HG02938 (cell line): ENCODE data around the gene HTR2A.
A peak's percentile ranks its signal among the peaks of the same experiment; 100 is the strongest.

ENCODE experiments used
- ATAC-seq: cut with Tn5 transposase; IDR thresholded peaks from one replicate; pipeline ENCODE4 v1.9.1; 2021; ENCODE audit warnings: mild to moderate bottlenecking, moderate library complexity; ENCODE audit not compliant: unreplicated experiment

The HTR2A gene

DNA sequence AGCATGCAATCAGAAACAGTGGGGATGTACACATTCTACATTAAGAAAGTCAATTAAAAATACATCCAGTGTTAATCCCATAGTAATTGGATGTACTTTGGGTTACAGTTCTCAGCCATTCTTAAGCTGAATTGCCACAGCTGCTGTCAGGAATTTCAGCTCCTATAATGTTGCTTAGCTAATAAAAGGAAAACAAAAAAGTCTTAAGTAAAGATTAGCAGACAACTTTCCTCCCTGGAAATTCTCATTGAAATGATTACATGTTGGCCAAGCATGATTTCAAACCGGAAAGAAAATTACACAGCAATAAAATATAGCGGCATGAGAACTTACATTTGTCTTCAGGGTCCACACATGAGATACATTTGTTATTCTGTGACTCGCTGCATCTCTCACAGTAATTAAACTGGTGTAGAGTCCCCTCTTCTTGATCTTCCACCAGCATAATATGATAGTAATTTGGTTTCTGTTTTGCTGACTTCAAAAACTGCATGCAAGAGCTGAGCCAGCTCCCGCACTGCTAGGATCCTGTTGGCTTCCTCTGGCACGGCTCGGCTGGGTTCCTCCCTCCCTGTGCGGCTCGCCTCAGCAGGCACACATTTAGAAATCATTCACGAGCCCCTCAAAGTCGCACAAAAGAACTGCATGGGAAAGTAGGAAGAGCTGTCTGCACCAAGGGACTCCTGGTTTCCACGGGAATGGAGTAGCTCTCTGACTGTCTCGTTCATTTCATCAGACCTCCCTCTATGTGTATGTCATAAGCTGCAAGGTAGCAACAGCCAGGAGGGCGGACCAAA, at the start of gene HTR2A:
Gene HTR2A, minus strand, starts transcription at position 713 of the 797 bp plus-strand sequence. CDS start 1,147 bp downstream, outside the sequence.
- ATAC-seq: no peak

DNA sequence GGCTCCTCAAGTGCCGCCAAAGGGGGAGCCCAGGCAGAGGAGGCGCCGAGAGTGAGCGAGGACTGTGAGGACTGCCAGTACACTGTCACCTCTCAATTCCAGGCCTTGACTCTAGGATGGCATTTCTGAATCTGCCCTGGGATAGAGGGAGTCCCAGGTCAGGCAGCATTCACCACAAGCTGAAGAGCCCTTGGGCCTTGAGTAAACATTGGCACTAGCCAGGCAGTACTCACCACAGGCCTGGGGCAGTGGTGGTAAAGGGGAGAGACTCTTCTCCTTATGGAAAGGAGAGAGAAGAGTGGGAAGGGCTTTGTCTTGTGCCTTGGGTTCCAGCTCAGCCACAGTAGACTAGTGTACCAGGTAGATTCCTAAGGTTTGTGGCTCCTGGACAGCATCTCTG, 39.7 kb upstream of the HTR2A start:
- no peak for ATAC-seq

DNA sequence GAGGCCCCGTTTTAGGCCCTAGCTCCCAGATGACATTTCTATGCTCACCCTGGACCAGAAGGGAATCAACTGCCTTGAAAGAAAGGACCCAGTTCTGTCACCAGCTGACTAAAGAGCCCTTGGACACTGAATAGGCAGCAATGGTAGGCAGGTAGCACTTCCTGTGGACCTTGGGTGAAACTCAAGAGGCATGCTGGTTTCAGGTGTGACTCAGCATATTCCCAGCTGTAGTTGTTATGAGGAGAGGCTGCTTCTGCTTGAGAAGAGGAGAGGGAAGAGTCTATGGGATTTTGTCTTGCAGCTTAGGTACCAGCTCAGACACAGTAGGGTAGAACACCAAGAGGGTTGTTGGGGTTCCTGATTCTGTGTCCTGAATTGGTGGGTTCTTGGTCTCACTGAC, 37.9 kb upstream of the HTR2A start:
- no peak for ATAC-seq

- no peak for ATAC-seq
Observed at GRCh38 chr13:46926916-46927590, 30.2 kb upstream of the HTR2A start.

DNA sequence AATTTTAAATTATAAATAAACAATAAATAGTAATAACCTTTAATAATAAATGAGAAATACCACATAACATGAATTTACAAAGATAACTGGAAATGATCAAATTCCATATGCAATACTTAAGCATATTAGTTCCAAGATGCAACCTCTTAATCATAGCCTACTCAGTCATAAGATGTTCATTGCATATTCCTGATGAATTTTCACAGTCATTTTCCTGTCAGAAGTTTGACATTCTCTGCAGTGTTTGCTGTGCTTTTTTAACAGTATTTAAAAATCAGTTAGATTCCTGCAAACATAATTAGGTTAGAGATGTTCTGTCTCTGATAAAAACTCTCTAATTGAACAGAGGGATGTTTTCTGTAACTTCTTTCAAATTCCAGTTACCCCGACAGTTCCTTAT, 28.6 kb upstream of the HTR2A start:
- no peak for ATAC-seq

DNA sequence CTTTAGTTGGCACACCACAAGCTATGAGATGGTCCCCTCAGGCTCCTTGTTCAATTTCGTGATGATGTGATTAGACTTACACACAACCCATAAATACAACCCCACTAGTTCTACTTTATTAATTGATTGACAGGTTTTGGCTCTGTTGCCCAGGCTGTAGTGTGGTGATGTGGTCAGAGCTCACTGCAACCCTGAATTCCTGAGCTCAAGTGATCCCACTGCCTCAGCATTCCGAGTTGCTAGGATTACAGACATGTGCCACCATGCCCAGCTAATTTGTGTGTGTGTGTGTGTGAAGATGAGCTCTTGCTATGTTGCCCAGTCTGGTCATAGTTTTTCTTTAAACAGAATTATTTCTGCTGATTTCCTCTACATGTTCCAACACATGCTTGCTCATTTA, 17.5 kb upstream of the HTR2A start:
- no peak for ATAC-seq

DNA sequence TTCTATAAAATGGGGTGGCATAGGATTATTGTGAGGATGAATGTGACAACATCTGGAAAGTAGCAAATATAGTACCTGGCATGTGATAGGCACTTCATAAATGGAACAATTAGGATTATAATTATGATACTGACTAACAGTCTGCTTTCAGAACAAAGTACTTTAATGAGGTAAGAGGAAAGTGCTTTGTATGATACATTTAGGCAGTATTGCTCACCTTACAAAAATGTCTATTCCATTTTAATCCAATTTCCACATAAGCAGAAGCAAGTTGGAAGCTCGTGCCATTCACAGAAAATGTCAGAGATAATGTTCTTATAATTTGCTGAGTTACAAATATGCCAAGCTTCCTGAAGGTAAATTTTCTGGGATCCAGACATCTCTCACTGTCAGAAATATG, 16.9 kb upstream of the HTR2A start:
- ATAC-seq: no peak

DNA sequence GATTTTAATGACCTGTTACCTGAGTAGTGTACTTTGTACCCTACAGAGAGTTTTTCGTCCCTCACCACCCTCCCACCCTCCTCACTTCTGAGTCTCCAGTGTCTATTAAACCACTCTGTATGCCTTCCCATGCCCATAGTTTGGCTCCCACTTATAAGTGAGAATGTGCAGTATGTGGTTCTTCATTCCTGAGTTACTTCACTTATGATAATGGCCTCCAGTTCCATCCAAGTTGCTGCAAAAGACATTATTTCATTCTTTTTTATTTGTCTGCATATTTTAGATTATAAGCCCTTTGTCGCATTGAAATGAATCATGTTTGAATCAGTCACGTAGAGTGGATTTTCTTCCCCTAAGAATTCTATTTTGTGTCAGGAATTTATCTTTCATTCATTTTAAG, 12.2 kb upstream of the HTR2A start:
- no peak for ATAC-seq

DNA sequence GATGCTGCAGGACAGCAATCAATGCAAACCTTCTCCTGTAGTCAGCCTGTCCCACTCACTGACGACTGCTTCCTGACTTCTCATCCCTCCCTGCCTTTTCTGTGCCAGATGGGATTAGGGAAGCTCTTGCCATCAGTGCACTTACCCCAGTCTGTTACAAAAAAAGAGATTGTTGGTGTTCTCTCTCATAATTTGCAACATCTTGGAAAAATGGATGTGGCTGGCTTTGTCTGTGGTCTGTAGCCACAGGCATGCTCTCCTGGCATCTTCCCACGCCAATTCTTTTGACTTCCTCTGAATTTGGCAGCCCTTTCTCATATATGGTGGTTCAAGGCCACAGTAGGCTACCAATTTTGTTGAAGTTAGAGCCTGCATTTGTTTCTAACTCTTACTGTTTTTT, 11.6 kb upstream of the HTR2A start:
- ATAC-seq: no peak

DNA sequence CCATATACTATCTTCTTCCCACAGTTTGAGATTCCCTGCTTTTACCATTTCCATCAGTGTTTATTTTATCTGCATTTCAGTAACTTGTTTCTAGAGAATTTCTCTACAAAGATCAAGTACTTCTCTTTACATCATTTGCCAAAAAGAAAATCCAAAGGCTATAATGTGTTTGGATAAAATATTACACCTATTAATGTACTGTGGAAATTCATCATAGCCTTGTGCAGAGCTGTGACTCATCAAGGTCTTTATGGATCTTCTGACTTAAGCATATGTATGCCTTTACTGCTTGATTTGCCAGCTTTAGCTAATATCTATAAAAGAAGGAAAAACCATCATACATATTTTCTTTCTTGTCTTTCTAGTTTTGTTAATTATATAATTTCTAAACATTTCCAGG, 9.6 kb upstream of the HTR2A start:
- no peak for ATAC-seq

GRCh38 chr13:46905249-46905648, 8.4 kb upstream of the HTR2A start:
- ATAC-seq: no peak

GRCh38 chr13:46903748-46904147, 6.9 kb upstream of the HTR2A start:
- ATAC-seq: no peak

GRCh38 chr13:46901721-46902120, 4.9 kb upstream of the HTR2A start:
- ATAC-seq: no peak

- no peak for ATAC-seq
Observed at GRCh38 chr13:46899801-46900200, 2.9 kb upstream of the HTR2A start.

- no peak for ATAC-seq
Observed at GRCh38 chr13:46895381-46895780, 1.5 kb downstream of the HTR2A start.

DNA sequence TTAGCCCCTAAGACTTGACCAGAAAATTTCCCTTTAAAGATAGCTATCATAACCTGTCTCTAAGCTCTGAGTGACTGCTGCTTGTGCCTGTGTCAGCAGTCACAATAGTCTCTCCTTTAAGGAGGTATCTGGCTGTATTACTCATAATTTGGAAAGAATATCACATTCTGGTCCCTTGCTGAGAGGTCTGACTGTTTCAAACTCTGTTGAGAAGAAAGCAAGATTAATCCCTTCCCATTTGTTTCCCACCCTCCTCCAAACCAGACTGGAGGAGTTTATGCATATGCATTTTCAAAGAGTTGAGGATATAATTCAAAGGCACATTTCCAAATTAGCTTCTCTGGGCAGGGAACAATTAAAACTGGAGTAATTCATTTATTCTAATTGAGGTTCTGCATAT, 2.3 kb downstream of the HTR2A start:
- ATAC-seq: no peak

DNA sequence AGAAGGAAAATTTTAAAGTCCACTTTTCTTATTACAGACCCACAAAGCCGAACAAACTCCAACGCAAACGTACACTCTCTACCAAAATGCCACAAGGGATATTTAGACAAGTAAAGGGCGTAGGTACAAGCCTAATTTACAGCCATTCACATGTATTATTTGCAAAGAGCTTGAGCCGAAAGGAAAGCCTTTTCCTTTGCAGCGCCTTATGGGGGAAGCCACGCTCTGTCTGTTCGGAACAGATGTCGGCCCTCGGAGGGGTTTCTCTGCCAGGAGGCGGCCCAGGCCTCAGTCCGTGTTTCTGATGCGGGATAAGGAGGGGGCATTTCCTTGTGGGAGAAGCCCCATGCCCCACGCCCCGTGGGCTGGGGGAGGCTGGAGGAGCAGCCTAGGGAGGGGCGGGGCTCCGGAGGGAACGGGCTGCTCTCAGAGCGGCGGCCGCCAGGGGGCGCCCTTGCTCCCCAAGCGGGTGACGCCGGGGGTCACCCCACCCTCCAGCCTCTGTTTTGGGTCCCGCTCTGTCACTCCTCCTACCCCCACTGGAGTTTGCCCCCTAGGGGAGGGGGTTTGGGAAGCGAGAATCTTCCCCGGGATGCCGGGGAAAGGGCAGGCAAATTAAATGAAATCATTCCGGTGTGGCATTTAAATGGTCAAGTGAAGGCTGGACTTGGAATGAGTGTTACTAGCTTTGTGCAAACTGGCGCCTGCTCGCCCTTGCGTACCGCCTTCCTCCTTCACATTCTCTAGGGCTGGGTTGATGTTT, 2.9 kb downstream of the HTR2A start:
- ATAC-seq: peak; percentile 86

DNA sequence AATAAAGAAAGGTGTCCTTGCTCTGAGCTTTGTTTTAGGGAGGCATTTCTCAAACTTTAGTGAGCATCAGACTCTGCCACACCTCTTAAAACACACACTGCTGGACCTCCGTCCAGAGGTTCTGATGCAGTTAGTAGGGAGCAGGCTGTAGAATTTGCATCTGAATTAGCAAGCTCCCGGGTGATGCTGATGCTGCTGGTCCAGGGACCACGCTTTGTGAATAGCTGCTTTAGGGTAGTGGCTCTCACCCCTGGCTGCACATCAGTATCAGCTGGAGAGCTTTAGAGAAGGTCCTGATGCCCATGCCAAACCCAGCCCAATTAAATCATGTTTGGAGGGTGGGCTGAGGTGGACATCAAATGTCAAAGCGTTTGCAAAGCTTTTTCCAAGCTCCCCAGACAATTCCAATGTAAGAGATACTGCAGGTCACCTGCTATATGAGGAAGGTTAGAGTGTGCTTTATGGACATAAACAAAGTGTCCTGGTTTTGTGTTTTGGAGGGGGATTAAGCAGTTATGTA, 3.6 kb downstream of the HTR2A start:
- ATAC-seq: no peak

DNA sequence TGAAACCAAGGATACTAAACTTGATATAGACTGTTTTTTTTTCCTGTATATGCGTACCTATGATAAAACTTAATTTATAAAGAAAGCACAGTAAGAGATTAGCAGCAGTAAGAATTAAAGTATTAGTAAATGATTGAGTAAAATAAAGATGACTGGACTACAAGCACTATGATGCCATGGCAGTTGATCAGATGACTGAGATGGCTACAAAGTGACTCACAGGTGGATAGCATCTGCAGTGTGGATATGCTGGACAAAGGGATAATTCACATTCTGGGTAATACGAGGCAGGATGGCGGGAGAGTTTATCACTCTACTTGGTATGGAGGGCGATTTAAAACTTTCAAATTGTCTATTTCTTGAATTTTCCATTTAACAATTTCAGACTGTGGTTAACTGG, 11.8 kb downstream of the HTR2A start:
- no peak for ATAC-seq

DNA sequence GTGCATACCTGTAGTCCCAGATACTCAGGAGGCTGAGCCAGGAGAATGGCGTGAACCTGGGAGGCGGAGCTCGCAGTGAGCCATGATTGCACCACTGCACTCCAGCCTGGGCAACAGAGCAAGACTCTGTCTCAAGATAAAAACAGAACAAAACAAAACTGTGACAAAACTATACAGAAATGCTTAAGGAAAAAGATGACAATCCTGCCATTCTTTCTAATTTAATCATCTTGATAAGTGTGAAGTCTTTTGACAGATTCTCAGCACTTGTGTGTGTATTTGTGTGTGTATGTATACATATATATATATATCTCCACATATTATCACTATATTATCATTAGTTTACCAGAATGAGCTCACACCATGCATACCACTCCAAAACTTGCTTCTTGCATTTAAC, 12.3 kb downstream of the HTR2A start:
- ATAC-seq: no peak

DNA sequence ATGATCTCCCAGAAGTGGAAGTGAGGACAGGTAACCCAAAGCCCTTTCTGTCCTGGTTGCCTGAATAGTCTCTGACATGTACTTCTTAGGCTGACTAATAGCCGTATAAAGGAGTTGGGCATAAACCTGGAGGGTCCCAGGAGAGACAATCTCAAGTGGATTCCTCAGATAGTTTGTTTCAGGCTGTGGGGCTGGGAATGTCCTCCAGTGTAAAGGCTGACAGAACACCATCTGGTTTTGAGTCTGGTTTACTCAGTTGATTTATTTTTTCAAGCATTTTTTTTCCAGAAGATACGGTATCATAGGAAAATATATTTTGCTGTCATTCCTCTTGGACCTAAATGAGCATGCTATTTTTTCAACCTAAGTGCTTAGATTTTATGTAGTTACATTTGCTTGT, 15.2 kb downstream of the HTR2A start:
- no peak for ATAC-seq

DNA sequence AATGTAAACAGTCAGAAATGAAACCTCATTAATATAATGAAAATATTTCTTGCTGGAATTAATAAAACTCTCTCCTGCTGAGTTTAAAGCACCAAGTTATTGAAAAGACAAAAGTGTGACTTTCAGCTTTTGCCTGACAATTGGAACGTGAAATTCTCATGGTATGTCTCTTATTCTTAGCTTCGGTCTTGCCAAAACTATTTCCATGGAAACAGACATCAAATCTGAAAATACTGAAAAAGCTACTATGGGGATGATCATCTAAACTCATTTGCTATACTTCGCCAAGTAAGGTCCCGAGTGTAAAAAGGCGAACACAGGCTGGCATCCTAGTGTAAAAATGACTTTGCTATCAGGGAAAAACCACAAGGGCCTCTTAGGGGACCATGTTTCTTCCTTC, 22.8 kb downstream of the HTR2A start:
- ATAC-seq: no peak
